Liver (tissue), 3 donors: ENCODE data around the gene KCP.

Experiments
- EGR1 ChIP-seq, 2 donors: IDR thresholded peaks; 2 replicates each; pipeline ENCODE4 v1.6.1; 2016 to 2018; ENCODE audit warnings: antibody characterized with exemption in 2 of 2, low read depth in 2 of 2
- GABPA ChIP-seq, 2 donors: IDR thresholded peaks in 1 of 2; conservative IDR thresholded peaks in 1 of 2; 2 replicates each; pipeline ENCODE4 v1.6.1; 2016; ENCODE audit warnings: antibody characterized with exemption in 2 of 2, mild to moderate bottlenecking in 1 of 2, moderate library complexity in 1 of 2
- HNF4A ChIP-seq, 2 donors: conservative IDR thresholded peaks; 2 replicates each; pipeline ENCODE4 v1.6.1; 2016; ENCODE audit warnings: antibody characterized with exemption in 2 of 2, mild to moderate bottlenecking in 2 of 2
- JUND ChIP-seq, 2 donors: IDR thresholded peaks; 2 replicates each; pipeline ENCODE4 v1.6.1; 2016; ENCODE audit warnings: antibody characterized with exemption in 2 of 2
- TAF1 ChIP-seq: conservative IDR thresholded peaks from 2 replicates; pipeline ENCODE4 v1.6.1; 2016; ENCODE audit warnings: antibody characterized with exemption, mild to moderate bottlenecking
- TF ChIP-seq, protein P1 (sequence below): fragments of 150-350 bp; IDR thresholded peaks from 2 replicates; pipeline ENCODE4 v1.5.1; 2017; ENCODE audit warnings: improper control_type of control experiment, low read depth, low read length; ENCODE audit not compliant: missing input control
- donor health status: healthy.
- donor health status: healthy.

DNA sequence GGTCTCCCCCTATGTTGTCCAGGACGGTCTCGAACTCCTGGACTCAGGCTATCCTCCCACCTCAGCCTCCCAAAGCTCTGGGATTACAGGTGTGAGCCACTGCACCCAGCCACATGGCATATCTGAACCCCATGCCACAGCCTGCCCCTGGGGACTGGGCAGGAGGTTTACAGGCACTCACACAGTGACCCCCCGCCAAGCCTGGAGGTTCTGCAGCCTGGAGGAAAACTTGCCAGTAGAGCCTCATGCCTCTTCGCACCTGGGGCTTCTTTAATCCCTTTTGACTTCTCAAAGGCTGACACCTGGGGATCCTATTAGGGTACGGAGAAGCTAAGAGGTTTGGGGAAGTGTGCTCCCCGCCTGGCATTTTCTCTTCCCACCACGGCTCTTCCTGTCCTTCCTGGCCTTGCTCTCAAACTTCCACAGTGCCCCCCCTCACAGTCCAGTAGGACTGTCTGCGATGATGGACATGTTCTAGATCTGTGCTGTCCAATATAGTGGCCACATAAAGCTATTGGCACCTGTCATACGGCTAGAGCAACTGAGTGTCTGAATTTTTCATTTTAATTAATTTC, 11.4 kb upstream of the KCP start:
- TF ChIP-seq, protein P1, sequence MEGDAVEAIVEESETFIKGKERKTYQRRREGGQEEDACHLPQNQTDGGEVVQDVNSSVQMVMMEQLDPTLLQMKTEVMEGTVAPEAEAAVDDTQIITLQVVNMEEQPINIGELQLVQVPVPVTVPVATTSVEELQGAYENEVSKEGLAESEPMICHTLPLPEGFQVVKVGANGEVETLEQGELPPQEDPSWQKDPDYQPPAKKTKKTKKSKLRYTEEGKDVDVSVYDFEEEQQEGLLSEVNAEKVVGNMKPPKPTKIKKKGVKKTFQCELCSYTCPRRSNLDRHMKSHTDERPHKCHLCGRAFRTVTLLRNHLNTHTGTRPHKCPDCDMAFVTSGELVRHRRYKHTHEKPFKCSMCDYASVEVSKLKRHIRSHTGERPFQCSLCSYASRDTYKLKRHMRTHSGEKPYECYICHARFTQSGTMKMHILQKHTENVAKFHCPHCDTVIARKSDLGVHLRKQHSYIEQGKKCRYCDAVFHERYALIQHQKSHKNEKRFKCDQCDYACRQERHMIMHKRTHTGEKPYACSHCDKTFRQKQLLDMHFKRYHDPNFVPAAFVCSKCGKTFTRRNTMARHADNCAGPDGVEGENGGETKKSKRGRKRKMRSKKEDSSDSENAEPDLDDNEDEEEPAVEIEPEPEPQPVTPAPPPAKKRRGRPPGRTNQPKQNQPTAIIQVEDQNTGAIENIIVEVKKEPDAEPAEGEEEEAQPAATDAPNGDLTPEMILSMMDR, result no peak
- TF ChIP-seq TAF1, result no peak
- TF ChIP-seq JUND (IDR thresholded peaks at IDR 0.05), result no peak
- TF ChIP-seq EGR1 (IDR thresholded peaks at IDR 0.05; ENCODE audit: low read depth in 2 of 2), result no peak
- TF ChIP-seq HNF4A (conservative IDR thresholded peaks at IDR 0.05), result no peak
- no peak for TF ChIP-seq GABPA (IDR thresholded peaks at IDR 0.05 in 1 of 2, conservative IDR thresholded peaks at IDR 0.05 in 1 of 2)
